Stomach (tissue), 9 donors: ENCODE results near the gene R3HDM4. TPM values are rescaled to one million over a fixed set of nuclear protein-coding genes. Genes with fewer than 3 reads are reported as not detected.
A peak's percentile ranks its signal among the peaks of the same experiment; 100 is the strongest.

Experiments used
- DNase-seq, 2 donors: peaks; one replicate each; pipeline versions ENCODE4 v3.0.0 to v3.0.0-alpha.2; 2013 to 2019
- H3K27ac ChIP-seq, 5 donors: fragments of 200-600 bp in 4 of 5; sonication (generic) in 4 of 5; one replicate each; pipeline ENCODE4 v1.5.1; 2013 to 2019; ENCODE audit warnings: mild to moderate bottlenecking in 1 of 5, moderate library complexity in 1 of 5
- H3K27me3 ChIP-seq, 3 donors: fragments of 200-600 bp; sonication (generic); one replicate each; pipeline ENCODE4 v1.5.1; 2017 to 2019; ENCODE audit warnings: mixed run types in 1 of 3
- H3K36me3 ChIP-seq, 4 donors: fragments of 200-600 bp; sonication (generic); 1 replicate in 3 of 4; 2 replicates in 1 of 4; pipeline ENCODE4 v1.5.1; 2016 to 2019
- H3K4me1 ChIP-seq, 4 donors: fragments of 200-600 bp; sonication (generic); one replicate each; pipeline ENCODE4 v1.5.1; 2016 to 2019
- H3K4me3 ChIP-seq, 4 donors: fragments of 200-600 bp; sonication (generic) in 3 of 4; one replicate each; pipeline ENCODE4 v1.5.1; 2016 to 2019; ENCODE audit warnings: mild to moderate bottlenecking in 1 of 4
- H3K9me3 ChIP-seq, 4 donors: fragments of 200-600 bp; sonication (generic); one replicate each; pipeline ENCODE4 v1.5.1; 2016 to 2019
- CTCF ChIP-seq, 7 experiments: fragments of 450-650 bp in 4 of 7; fragments of 200-600 bp in 3 of 7; sonication (generic) in 3 of 7; IDR thresholded peaks; one replicate each; pipeline ENCODE4 v1.5.1; 2016 to 2019; ENCODE audit warnings: antibody characterized with exemption in 7 of 7, control low read depth in 2 of 7, mild to moderate bottlenecking in 1 of 7
- EP300 ChIP-seq: sonication (generic); formaldehyde crosslinking; IDR thresholded peaks from one replicate; pipeline ENCODE4 v1.6.1; 2017; ENCODE audit warnings: antibody characterized with exemption
- POLR2A ChIP-seq, 4 donors: fragments of 450-650 bp; IDR thresholded peaks; one replicate each; pipeline ENCODE4 v1.6.1; 2016; ENCODE audit warnings: antibody characterized with exemption in 4 of 4, control low read depth in 2 of 4, mild to moderate bottlenecking in 1 of 4, moderate library complexity in 1 of 4
- POLR2AphosphoS5 ChIP-seq, 3 donors: sonication (generic); formaldehyde crosslinking; IDR thresholded peaks; one replicate each; pipeline ENCODE4 v1.6.1; 2016; ENCODE audit warnings: antibody characterized with exemption in 3 of 3
- WGBS, 5 donors: extraction: QIAGEN DNeasy Blood & Tissue Kit in 3 of 5; methylation state at CpG; one replicate each; pipeline versions ENCODE4 v1.1.5 to v1.1.7; 2013 to 2018; 5-methylcytosine and 5-hydroxymethylcytosine counted together
- intact Hi-C: fragments of 100-400 bp; cut with DNase I; formaldehyde crosslinking; loops from one replicate; pipeline ENCODE4 v1.15.1; 2023; ENCODE audit warnings: low total_unique reads
- polyA plus RNA-seq, 3 donors: library from polyadenylated mRNA; stranded (reverse); fragments of 200-250 nt; gene quantifications; one replicate each; pipeline ENCODE4 v1.2.3, GENCODE V29; 2013
- total RNA-seq, 5 donors: library from RNA; depleted of rRNA; stranded (reverse); fragments of >200 nt; gene quantifications; one replicate each; pipeline versions ENCODE4 v1.1.0 to v1.2.3, GENCODE V29; 2014 to 2016
- donor health status: healthy with polysubstance abuse.
- donor health status: Bipolar disorder and iron deficiency.
- donor health status: healthy.

The R3HDM4 gene
- total and polyA plus RNA-seq, 8 donors = 5.8 to 63.8 (median 48.4) TPM

GRCh38 chr19:952680-953444, 39.8 kb upstream of the R3HDM4 start:
- H3K9me3 ChIP-seq = no peaks in the 10 kb centered on the region
- TF ChIP-seq POLR2AphosphoS5 (IDR thresholded peaks at IDR 0.05) (no peak), EP300 (no peak), POLR2A (IDR thresholded peaks at IDR 0.05) (no peak), CTCF (IDR thresholded peaks at IDR 0.05) (no peak)
- H3K27me3 ChIP-seq = peaks cover 0 to 22% (median 6%) of the 10 kb centered on the region in 3 donors
- 18 to 31% (median 19%) methylated on average over 14 to 21 of the region's 21 CpGs for WGBS, 5 donors
- peak in 1 of 2 donors; percentile 93 for DNase-seq
- peaks cover 0 to under 1% (median 0%) of the 10 kb centered on the region in 4 donors for H3K36me3 ChIP-seq
- peak overlapping the region in 2 of 5 donors; percentile 11 to 13 for H3K27ac ChIP-seq
- H3K4me3 ChIP-seq = peak overlapping the region in 3 of 4 donors; percentile 4 to 28 (median 13)
- H3K4me1 ChIP-seq = peaks cover 12 to 42% (median 25%) of the 10 kb centered on the region in 4 donors
- intact Hi-C loops = no loop called here

DNA sequence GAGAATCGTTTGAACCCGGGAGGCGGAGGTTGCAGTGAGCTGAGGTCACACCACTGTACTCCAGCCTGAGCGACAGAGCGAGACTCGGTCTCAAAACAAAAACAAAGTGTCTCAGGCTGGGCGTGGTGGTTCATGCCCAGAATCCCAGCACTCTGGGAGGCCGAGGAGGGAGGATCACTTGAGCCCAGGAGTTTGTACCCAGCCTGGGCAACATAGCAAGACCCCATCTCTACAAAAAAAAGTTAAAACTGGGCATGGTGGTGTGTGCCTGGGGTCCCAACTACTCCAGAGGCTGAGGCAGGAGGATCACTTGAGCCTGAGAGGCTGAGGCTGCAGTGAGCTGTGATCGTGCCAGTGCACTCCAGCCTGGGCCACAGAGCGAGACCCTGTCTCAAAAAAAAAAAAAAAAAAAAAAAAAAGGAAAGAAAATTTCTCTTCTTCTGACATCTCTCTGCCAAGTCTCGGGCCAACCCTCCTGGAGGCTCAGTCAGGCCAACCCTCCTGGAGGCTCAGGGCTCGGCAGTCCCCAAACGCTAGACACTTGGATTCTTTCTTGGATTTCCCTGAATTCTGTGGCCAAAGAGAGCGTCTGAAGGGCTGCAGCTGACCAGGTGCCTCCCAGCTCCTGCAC, 39.1 kb upstream of the R3HDM4 start:
- no peak for DNase-seq
- Histone ChIP-seq H3K27ac (no peak overlapping the region), H3K36me3 (peaks cover 0 to 7% (median 0%) of the 10 kb centered on the region in 4 donors), H3K9me3 (no peaks in the 10 kb centered on the region), H3K27me3 (peaks cover 0 to 22% (median 6%) of the 10 kb centered on the region in 3 donors), H3K4me1 (peaks cover 12 to 49% (median 25%) of the 10 kb centered on the region in 4 donors), H3K4me3 (peak overlapping the region in 2 of 4 donors; percentile 13 to 28)
- TF ChIP-seq POLR2A (IDR thresholded peaks at IDR 0.05) (no peak), POLR2AphosphoS5 (IDR thresholded peaks at IDR 0.05) (no peak), EP300 (no peak), CTCF (IDR thresholded peaks at IDR 0.05) (no peak)
- intact Hi-C loops = no loop called here
- 63 to 83% (median 75%) methylated on average over 14 of the region's 14 CpGs for WGBS, 5 donors

DNA sequence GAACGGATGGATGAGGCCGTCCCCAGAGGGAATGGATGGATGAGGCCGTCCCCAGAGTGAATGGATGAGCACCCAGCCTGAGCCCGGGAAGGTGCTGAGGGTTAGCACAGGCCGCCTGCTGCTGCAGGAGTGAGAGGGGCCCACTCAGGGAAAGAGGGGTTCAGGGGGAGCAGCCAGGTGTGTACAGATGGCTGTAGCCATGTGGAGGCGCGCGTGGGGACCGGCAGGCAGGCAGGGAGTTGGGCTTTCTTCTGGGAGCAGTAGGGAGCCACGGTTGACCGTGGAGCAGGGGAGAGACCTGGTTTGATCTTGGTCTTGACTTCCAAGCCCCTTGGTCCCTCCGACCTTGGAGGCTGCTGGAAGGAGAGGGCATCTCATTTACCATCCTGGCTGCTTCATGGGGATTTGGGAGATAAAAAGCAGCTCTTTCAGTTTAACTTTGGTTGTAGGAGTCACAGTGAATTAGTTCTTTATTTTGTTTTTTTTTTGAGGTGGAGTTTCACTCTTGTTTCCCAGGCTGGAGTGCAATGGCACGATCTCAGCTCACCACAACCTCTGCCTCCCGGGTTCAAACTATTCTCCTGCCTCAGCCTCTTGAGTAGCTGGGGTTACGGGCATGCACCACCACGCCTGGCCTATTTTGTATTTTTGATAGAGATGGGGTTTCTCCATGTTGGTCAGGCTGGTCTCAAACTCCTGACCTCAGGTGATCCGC, 37.5 kb upstream of the R3HDM4 start:
- 81 to 93% (median 85%) methylated on average over 17 of the region's 17 CpGs for WGBS, 5 donors
- Histone ChIP-seq H3K27me3 (peaks cover 0 to 23% (median 6%) of the 10 kb centered on the region in 3 donors), H3K27ac (no peak overlapping the region), H3K4me3 (no peak overlapping the region), H3K9me3 (no peaks in the 10 kb centered on the region), H3K36me3 (peaks cover 0 to 8% (median 0%) of the 10 kb centered on the region in 4 donors), H3K4me1 (peaks cover 12 to 41% (median 16%) of the 10 kb centered on the region in 4 donors)
- DNase-seq = no peak
- TF ChIP-seq CTCF (IDR thresholded peaks at IDR 0.05) (no peak), EP300 (no peak), POLR2AphosphoS5 (IDR thresholded peaks at IDR 0.05) (no peak), POLR2A (IDR thresholded peaks at IDR 0.05) (no peak)
- intact Hi-C loops = no loop called here

DNA sequence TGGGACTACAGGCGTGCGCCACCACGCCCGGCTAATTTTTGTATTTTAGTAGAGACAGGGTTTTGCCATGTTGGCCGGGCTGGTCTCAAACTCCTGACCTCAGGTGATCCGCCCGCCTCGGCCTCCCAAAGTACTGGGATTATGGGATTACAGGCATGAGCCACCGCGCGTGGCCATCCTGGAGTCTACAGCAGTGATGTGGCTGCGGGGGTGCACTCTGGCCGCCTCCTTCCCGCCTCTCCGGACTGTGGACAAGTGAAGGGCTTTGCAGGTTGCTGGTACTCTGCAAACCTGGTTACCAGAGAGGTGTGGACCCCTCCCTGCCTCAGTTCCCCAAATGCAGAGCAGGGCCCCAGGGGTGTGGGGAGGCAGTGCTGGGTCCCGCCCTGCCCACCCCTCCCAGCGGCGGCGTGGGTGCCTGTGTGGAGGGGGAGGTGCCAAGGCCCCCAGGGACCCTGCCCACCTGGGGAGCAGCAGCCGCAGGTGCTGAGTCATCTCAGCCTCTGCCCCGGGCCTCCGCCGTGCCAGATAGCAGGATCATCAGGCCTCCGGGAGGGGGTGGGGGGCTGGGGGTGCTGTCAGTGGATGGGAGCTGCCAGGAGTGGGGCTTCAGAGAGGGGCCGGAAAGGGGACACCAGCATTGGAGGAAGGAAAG, 36.0 kb upstream of the R3HDM4 start:
- peaks cover 0 to 26% (median 6%) of the 10 kb centered on the region in 3 donors for H3K27me3 ChIP-seq
- H3K36me3 ChIP-seq = peaks cover 0 to 8% (median 0%) of the 10 kb centered on the region in 4 donors
- no peak for DNase-seq
- no peak overlapping the region for H3K27ac ChIP-seq
- intact Hi-C loops = no loop called here
- TF ChIP-seq POLR2A (IDR thresholded peaks at IDR 0.05) = no peak
- no peak for TF ChIP-seq EP300
- TF ChIP-seq POLR2AphosphoS5 (IDR thresholded peaks at IDR 0.05) = no peak
- TF ChIP-seq CTCF (IDR thresholded peaks at IDR 0.05) = no peak
- 80 to 92% (median 84%) methylated on average over 16 to 25 of the region's 25 CpGs for WGBS, 5 donors
- H3K4me1 ChIP-seq = peaks cover 18 to 44% (median 25%) of the 10 kb centered on the region in 4 donors
- H3K9me3 ChIP-seq = no peaks in the 10 kb centered on the region
- no peak overlapping the region for H3K4me3 ChIP-seq
